Measurements from ENCODE around the gene VWA5B1.

DNA sequence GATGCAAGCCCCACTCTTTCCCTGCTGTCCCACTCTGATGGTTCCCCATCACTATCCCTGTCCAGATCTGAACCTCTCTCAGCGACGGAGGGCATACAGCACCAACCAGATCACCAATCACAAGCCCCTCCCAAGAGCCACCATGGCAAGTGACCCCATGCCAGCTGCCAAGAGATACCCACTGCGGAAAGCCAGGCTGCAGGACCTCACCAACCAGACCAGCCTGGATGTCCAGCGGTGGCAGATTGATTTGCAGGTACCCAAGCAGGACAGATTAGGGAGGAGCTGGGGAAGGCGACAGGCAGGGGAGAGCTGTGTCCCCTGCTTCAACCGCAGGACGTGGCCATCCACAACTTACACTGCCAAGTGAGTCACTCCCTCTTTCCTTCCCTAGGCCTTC, 46.9 kb downstream of the VWA5B1 start:
- TF ChIP-seq CTCF (IDR thresholded peaks at IDR 0.05), result no peak
- TF ChIP-seq POLR2A (IDR thresholded peaks at IDR 0.05), result no peak
